ENCODE data around the gene TUBB4B.

Gene TUBB4B

DNA sequence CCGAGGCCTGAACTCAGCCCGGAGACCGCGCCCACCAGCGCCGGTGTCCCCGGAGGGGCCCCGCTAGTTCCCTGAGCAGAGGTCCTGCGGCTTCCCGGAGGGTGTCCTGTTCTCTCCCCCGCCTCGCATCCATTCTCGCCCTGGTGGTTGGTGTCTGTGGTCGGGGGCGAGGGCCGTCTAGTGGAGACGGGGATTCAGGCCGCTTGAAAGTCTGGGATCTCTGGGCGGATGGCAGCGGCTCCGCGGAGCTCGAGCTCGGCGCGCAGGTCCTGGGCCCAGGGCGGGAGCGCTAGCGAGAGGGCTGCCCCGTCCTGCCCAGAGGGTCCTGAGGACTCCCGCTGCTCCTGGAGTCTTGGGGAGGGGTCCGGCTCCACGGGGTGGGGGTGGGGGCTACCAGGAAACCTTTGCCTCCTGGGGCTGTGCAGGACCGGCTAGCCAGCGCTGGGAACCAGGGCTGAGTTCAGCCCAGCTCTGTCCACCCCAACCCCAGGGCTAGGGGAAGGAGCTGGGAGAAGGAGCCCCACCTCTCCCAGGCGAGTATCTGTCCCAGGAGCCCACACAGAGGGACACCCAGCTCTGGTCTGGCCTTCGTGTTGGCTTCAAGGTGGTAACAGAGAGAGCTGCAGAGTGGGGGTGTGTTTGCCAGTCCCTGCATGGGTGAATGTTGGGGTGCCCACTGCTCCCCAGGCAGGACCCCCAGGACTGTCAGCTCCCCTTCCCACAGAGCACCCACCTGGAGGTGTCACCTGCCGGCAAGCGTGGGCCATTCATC, 40.4 kb downstream of the TUBB4B start:
- TF ChIP-seq, protein P1, sequence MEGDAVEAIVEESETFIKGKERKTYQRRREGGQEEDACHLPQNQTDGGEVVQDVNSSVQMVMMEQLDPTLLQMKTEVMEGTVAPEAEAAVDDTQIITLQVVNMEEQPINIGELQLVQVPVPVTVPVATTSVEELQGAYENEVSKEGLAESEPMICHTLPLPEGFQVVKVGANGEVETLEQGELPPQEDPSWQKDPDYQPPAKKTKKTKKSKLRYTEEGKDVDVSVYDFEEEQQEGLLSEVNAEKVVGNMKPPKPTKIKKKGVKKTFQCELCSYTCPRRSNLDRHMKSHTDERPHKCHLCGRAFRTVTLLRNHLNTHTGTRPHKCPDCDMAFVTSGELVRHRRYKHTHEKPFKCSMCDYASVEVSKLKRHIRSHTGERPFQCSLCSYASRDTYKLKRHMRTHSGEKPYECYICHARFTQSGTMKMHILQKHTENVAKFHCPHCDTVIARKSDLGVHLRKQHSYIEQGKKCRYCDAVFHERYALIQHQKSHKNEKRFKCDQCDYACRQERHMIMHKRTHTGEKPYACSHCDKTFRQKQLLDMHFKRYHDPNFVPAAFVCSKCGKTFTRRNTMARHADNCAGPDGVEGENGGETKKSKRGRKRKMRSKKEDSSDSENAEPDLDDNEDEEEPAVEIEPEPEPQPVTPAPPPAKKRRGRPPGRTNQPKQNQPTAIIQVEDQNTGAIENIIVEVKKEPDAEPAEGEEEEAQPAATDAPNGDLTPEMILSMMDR (conservative IDR thresholded peaks at IDR 0.05; ENCODE audit: low read depth, low read length): no peak
- no peak overlapping the region for H3K4me3 ChIP-seq (IDR thresholded peaks at IDR 0.05; ENCODE audit: insufficient read depth, low read depth, low read length)
- no peak overlapping the region for H2AFZ ChIP-seq (ENCODE audit: low read depth)
- H3K4me1 ChIP-seq (ENCODE audit: low read depth, poor library complexity, severe bottlenecking): peaks cover 7% of the 10 kb centered on the region
- 0 out of 2 replicates have a peak, but pooled peaks cover 7% of the 10 kb centered on the region for H3K27me3 ChIP-seq (ENCODE audit: insufficient read depth, low read depth)
- H3K4me2 ChIP-seq: no peak overlapping the region
- H3K27ac ChIP-seq: no peak overlapping the region
- H3K79me2 ChIP-seq (ENCODE audit: insufficient read depth, low read depth): no peaks in the 10 kb centered on the region
- H4K20me1 ChIP-seq (ENCODE audit: insufficient read depth): no peaks in the 10 kb centered on the region
- H3K36me3 ChIP-seq (ENCODE audit: insufficient read depth): no peaks in the 10 kb centered on the region
- H3K9ac ChIP-seq: no peak overlapping the region

DNA sequence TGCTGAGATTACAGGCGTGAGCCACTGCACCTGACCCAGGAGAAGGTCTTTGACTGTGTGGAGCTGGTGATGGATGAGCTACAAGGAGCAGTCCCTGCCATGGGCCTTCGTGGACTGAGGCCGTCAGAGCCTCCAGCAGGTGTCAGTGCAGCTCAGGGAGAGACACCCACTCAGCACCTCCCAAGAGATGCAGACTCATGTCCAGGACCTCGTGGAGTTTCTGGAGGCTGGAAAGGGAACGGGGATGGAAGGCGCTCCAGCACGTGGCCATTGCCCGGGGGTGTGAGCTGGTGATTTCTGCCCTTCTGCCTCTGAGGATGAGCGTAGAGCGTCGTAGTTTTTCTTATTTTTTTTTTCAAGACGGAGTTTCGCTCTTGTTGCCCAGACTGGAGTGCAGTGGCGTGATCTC, 45.9 kb downstream of the TUBB4B start:
- no peak overlapping the region for H2AFZ ChIP-seq (ENCODE audit: low read depth)
- no peak overlapping the region for H3K4me2 ChIP-seq
- H4K20me1 ChIP-seq (ENCODE audit: insufficient read depth): no peaks in the 10 kb centered on the region

DNA sequence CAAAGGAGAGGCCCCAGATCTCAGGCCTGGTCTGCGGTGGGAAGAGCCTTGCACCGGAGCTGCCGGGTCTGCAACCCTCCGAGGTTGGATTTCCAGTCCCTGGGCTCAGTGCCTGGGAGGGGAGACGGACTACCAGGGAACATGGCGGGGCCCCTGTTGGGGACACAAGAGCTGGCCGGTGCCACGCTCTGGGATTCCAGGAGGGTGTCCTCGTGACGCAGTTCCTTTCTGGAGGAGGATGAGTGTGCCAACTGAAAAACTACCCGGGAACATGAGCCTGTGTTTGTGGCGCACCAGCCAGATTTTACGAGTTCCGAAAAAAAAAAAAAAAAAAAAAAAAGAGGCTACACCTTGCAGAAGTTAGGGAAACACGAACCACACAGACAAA, 52.0 kb downstream of the TUBB4B start:
- no peak overlapping the region for H3K9ac ChIP-seq
- no peak overlapping the region for H2AFZ ChIP-seq (ENCODE audit: low read depth)
- TF ChIP-seq, protein P1 (conservative IDR thresholded peaks at IDR 0.05; ENCODE audit: low read depth, low read length): no peak
- no peaks in the 10 kb centered on the region for H3K79me2 ChIP-seq (ENCODE audit: insufficient read depth, low read depth)
- H4K20me1 ChIP-seq (ENCODE audit: insufficient read depth): no peaks in the 10 kb centered on the region
- H3K4me3 ChIP-seq (IDR thresholded peaks at IDR 0.05; ENCODE audit: insufficient read depth, low read depth, low read length): no peak overlapping the region
- H3K36me3 ChIP-seq (ENCODE audit: insufficient read depth): no peaks in the 10 kb centered on the region
- no peak overlapping the region for H3K4me2 ChIP-seq
- H3K4me1 ChIP-seq (ENCODE audit: low read depth, poor library complexity, severe bottlenecking): no peaks in the 10 kb centered on the region
- peaks cover 47% of the 10 kb centered on the region for H3K27me3 ChIP-seq (ENCODE audit: insufficient read depth, low read depth)
- H3K27ac ChIP-seq: no peak overlapping the region

More for the DNA sequence above, 45.9 kb downstream of the TUBB4B start:
- Histone ChIP-seq H3K4me3 (IDR thresholded peaks at IDR 0.05; ENCODE audit: insufficient read depth, low read depth, low read length) (no peak overlapping the region), H3K27ac (no peak overlapping the region), H3K4me1 (ENCODE audit: low read depth, poor library complexity, severe bottlenecking) (peaks cover 15% of the 10 kb centered on the region), H3K27me3 (ENCODE audit: insufficient read depth, low read depth) (0 out of 2 replicates have a peak, but pooled peaks cover 10% of the 10 kb centered on the region), H3K9ac (no peak overlapping the region), H3K36me3 (ENCODE audit: insufficient read depth) (no peaks in the 10 kb centered on the region), H3K79me2 (ENCODE audit: insufficient read depth, low read depth) (no peaks in the 10 kb centered on the region)
- TF ChIP-seq, protein P1 (conservative IDR thresholded peaks at IDR 0.05; ENCODE audit: low read depth, low read length): peak; percentile 60

All from KMS-11 (cell line).